ENCODE results near the gene SRRT. TPM values are rescaled to one million over a fixed set of nuclear protein-coding genes. Genes with fewer than 3 reads are reported as not detected.

The SRRT gene
- total RNA-seq, 1 donor from 2014 or later: 162 TPM

GRCh38 chr7:100878013-100878412 is 3.1 kb downstream of the SRRT start:
- Mint-ChIP-seq H3K4me1 (ENCODE audit: unreplicated experiment) (peaks cover 50% of the 10 kb centered on the region), H3K36me3 (ENCODE audit: unreplicated experiment) (peaks cover 49% of the 10 kb centered on the region), H3K9me3 (ENCODE audit: unreplicated experiment) (no peaks in the 10 kb centered on the region), H3K27me3 (ENCODE audit: unreplicated experiment) (no peaks in the 10 kb centered on the region), H3K27ac (ENCODE audit: unreplicated experiment) (no peak overlapping the region), H3K4me3 (ENCODE audit: unreplicated experiment) (no peak overlapping the region)
- no peak for DNase-seq (ENCODE audit: extremely low spot score, unreplicated experiment)
- TF ChIP-seq CTCF (IDR thresholded peaks at IDR 0.05): no peak

- H3K4me3 Mint-ChIP-seq (ENCODE audit: unreplicated experiment): no peak overlapping the region
- no peak for DNase-seq (ENCODE audit: extremely low spot score, unreplicated experiment)
- peaks cover 50% of the 10 kb centered on the region for H3K4me1 Mint-ChIP-seq (ENCODE audit: unreplicated experiment)
- H3K9me3 Mint-ChIP-seq (ENCODE audit: unreplicated experiment): no peaks in the 10 kb centered on the region
- peak overlapping the region; percentile 2 for H3K27ac Mint-ChIP-seq (ENCODE audit: unreplicated experiment)
- no peak for TF ChIP-seq CTCF (IDR thresholded peaks at IDR 0.05)
- no peaks in the 10 kb centered on the region for H3K27me3 Mint-ChIP-seq (ENCODE audit: unreplicated experiment)
- H3K36me3 Mint-ChIP-seq (ENCODE audit: unreplicated experiment): peaks cover 49% of the 10 kb centered on the region
These were observed 3.8 kb downstream of the SRRT start for GRCh38 chr7:100878685-100879084.

GRCh38 chr7:100879685-100880261 is 4.9 kb downstream of the SRRT start:
- DNase-seq (ENCODE audit: extremely low spot score, unreplicated experiment): no peak
- no peak for TF ChIP-seq CTCF (IDR thresholded peaks at IDR 0.05)
- no peak overlapping the region for H3K27ac Mint-ChIP-seq (ENCODE audit: unreplicated experiment)
- peaks cover 49% of the 10 kb centered on the region for H3K36me3 Mint-ChIP-seq (ENCODE audit: unreplicated experiment)
- H3K4me3 Mint-ChIP-seq (ENCODE audit: unreplicated experiment): no peak overlapping the region
- peaks cover 41% of the 10 kb centered on the region for H3K4me1 Mint-ChIP-seq (ENCODE audit: unreplicated experiment)
- H3K9me3 Mint-ChIP-seq (ENCODE audit: unreplicated experiment): no peaks in the 10 kb centered on the region
- H3K27me3 Mint-ChIP-seq (ENCODE audit: unreplicated experiment): no peaks in the 10 kb centered on the region

GRCh38 chr7:100880645-100881044 is 5.7 kb downstream of the SRRT start:
- Mint-ChIP-seq H3K27me3 (ENCODE audit: unreplicated experiment) (no peaks in the 10 kb centered on the region), H3K9me3 (ENCODE audit: unreplicated experiment) (no peaks in the 10 kb centered on the region), H3K4me1 (ENCODE audit: unreplicated experiment) (peaks cover 34% of the 10 kb centered on the region), H3K4me3 (ENCODE audit: unreplicated experiment) (no peak overlapping the region), H3K27ac (ENCODE audit: unreplicated experiment) (no peak overlapping the region), H3K36me3 (ENCODE audit: unreplicated experiment) (peaks cover 56% of the 10 kb centered on the region)
- no peak for TF ChIP-seq CTCF (IDR thresholded peaks at IDR 0.05)
- DNase-seq (ENCODE audit: extremely low spot score, unreplicated experiment): no peak

GRCh38 chr7:100881136-100881535 is 6.2 kb downstream of the SRRT start:
- Mint-ChIP-seq H3K27ac (ENCODE audit: unreplicated experiment) (no peak overlapping the region), H3K36me3 (ENCODE audit: unreplicated experiment) (peaks cover 60% of the 10 kb centered on the region)

More at GRCh38 chr7:100881136-100881535, 6.2 kb downstream of the SRRT start:
- Mint-ChIP-seq H3K4me1 (ENCODE audit: unreplicated experiment) (peaks cover 30% of the 10 kb centered on the region), H3K9me3 (ENCODE audit: unreplicated experiment) (no peaks in the 10 kb centered on the region), H3K27me3 (ENCODE audit: unreplicated experiment) (no peaks in the 10 kb centered on the region), H3K4me3 (ENCODE audit: unreplicated experiment) (no peak overlapping the region)
- no peak for DNase-seq (ENCODE audit: extremely low spot score, unreplicated experiment)
- TF ChIP-seq CTCF (IDR thresholded peaks at IDR 0.05): no peak

Measured in osteocyte (in vitro differentiated cells).